D341Med (cell line): ENCODE measurements around the gene ENTREP1.
A peak's percentile ranks its signal among the peaks of the same experiment; 100 is the strongest.
"Not testable (repeated sequence)": the region's sequence is repeated elsewhere in the genome, so short reads cannot be mapped to it uniquely, and the experiment has no call there.

ENCODE experiments used
- DNase-seq: peaks from one replicate; pipeline ENCODE4 v3.0.0; 2012; ENCODE audit warnings: low spot score

Gene ENTREP1

GRCh38 chr9:69411931-69412740, 87.1 kb downstream of the ENTREP1 start:
- DNase-seq, result no peak

DNA sequence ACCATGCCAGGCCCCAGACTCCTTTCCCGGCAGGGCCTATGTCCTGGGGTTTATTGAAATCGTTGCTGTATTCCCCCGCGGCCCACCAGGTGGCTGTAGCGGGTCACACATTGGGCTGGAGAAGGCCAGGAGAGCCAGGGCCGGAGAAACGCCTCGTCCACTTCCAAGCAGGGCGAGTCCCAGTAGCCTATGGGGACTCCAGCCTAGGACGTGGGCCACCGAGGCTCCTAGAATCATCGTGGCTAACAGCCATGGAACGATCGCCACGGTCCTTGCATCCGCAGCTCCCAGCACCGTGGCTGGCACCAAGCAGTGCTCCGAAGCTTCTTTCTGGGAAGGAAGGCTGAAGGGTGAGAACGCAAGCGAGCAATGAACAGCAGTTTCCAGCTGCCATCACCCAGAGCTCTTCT, 87.7 kb downstream of the ENTREP1 start:
- peak; percentile 83 for DNase-seq

- no peak for DNase-seq
These were observed 95.7 kb downstream of the ENTREP1 start for GRCh38 chr9:69420611-69421270.

GRCh38 chr9:69421908-69422801, 97.1 kb downstream of the ENTREP1 start:
- peak; percentile 79 for DNase-seq

DNA sequence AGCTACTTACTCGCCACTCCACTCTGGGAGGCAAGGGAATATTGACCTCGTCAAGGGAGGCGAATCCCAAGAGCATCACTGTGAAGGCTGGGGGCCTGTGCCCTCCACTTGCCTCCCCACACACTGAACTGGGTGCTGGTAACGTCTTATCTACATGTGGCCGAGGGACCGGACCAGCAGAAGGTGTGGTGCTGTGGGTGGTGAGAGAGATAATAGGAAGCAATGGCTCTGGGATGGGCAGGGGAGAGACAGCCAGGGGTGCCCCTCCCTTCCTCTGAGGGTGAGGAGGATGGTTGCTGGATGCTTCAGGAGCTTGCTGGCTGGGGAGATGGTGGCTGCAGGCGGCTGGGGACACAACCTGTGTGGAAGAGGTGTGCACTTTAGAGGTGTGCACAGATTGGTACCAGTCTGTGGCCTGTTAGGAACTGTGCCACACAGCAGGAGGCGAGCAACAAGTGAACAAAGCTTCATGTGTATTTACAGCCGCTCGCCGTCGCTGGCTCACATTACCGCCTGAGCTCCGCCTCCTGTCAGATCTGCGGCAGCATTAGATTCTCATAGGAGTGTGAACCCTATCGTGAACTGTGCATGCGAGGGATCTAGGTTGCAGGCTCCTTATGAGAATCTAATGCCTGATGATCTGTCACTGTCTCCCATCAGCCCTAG, 100.3 kb downstream of the ENTREP1 start:
- no peak for DNase-seq

DNA sequence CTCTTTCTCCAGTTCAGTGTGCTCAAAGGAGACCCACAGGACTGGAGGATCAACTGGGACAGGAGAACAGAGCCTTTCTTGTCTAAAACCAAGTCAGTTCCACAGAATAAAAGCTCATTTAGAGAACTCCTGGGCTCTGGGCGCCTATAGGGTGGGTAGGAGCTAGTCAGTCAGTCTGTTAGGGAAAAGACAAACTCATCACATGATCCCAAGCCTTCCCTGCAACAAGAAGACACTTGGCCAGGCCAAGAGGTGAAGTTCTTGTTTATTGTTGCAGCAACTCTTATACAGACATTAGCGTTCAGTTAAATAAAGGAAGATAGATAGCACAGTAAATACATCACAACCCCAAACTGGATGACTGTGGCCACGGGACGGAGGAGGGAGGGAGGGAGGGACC, 102.3 kb downstream of the ENTREP1 start:
- no peak for DNase-seq

- DNase-seq, result no peak
These were observed 103.2 kb downstream of the ENTREP1 start for GRCh38 chr9:69428017-69428785.

GRCh38 chr9:69429281-69429680, 104.3 kb downstream of the ENTREP1 start:
- no peak for DNase-seq

DNA sequence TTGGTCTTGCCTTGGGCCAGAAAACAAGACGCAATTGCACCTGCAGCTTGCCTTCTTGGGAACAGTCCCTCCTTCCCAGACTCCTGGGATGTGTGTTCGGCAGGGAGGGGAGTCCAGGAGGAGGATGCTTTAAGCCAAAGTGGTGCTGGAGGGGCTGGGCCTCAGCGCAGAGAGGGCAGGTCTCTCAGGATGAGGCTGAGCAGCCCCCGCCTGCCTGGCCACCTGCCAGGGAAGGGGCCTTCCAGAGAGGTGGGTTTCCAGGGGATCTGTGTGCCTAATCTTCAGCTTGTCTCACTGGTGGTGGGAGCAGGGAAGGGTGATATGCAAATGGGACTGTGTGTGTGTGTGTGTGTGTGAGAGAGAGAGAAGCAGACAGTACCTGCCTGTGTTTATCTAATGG, 105.2 kb downstream of the ENTREP1 start:
- no peak for DNase-seq

DNA sequence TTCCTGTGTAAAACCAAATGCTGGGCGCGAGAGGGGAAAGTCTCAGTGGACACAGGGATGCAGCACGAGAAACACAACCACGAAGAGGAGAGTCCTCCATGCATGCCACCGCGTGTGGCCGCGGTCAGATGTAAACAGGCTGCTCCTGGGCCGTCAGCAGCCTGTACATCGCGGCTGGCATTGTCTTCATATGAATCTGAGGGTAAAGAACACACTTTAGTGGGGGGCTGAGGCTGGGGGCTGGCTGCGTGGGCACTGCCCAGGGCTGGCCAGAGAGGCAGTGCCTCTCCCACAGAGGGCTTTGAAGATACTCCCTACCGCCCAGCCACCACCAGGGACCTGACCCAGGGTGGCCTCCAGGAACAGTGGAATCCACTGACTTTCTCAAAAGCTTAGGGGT, 106.2 kb downstream of the ENTREP1 start:
- no peak for DNase-seq

GRCh38 chr9:69431777-69432176, 106.8 kb downstream of the ENTREP1 start:
- no peak for DNase-seq

- no peak for DNase-seq
These were observed 107.6 kb downstream of the ENTREP1 start for GRCh38 chr9:69432623-69433022.

DNA sequence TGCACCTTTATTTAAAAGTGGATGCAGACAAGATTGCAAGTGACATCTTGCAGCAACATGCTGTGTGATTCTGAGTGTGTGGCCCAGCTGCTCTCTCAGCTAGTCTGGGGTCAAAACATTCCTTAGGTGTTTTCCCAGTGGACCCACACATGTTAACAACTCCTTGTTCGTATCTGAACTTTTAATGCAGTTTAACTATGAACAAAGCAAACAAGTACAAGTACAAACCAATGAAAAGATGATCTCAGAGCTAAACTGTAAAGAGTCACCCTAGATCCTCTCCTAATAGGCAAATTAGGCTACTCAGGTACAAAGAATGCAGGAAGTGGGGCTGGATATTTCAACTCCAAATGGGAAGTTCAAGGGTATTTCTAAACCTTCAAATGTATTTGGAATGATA, 108.4 kb downstream of the ENTREP1 start:
- DNase-seq, result no peak

DNA sequence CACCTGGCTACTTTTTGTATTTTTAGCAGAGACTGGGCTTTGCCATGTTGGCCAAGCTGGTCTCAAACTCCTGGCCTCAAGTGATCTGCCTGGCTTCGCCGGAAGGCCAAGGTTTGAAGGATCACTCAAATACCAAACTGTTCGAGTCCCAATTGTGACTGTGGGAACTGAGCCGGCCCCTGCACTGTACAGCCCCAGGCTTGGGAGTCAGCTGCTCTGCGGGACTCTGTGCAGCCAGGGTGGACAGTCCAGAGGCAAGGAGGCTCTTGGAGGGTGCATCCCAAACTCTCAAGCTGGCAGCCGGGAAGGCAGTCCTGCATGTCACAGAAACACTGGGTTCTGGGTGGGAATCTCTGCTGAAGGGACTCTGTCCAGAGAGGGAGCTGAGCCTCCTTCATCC, 109.0 kb downstream of the ENTREP1 start:
- DNase-seq, result no peak

DNA sequence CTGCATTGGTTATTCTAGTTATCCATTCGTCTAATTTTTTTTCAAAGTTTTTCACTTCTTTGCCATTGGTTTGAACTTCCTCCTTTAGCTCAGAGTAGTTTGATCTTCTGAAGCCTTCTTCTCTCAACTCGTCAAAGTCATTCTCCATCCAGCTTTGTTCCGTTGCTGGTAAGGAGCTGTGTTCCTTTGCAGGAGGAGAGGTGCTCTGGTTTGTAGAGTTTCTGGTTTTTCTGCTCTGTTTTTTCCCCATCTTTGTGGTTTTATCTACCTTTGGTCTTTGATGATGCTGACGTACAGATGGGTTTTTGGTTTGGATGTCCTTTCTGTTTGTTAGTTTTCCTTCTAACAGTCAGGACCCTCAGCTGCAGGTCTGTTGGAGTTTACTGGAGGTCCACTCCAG, 114.6 kb downstream of the ENTREP1 start:
- not testable (repeated sequence) for DNase-seq

DNA sequence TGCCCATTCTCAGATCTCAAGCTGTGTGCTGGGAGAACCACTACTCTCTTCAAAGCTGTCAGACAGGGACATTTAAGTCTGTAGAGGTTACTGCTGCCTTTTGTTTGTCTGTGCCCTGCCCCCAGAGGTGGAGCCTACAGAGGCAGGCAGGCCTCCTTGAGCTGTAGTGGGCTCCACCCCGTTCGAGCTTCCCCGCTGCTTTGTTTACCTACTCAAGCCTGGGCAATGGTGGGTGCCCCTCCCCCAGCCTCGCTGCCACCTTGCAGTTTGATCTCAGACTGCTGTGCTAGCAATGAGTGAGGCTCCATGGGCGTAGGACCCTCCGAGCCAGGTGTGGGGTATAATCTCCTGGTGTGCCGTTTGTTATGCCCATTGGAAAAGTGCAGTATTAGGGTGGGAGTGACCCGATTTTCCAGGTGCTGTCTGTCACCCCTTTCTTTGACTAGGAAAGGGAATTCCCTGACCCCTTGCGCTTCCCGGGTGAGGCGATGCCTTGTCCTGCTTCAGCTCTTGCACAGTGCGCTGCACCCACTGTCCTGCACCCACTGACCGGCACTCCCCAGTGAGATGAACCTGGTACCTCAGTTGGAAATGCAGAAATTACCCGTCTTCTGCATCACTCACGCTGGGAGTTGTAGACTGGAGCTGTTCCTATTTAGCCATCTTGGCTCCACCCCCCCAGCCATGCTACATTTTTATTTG, 115.4 kb downstream of the ENTREP1 start:
- not testable (repeated sequence) for DNase-seq
